Stimulated activated CD8-positive, alpha-beta memory T cell treated with anti-CD3 and anti-CD28 coated beads, Interleukin-4, amount 100 ng/mL, for 48 hours (primary cell): ENCODE results near the gene NME8.
"Not testable (repeated sequence)": the region's sequence is repeated elsewhere in the genome, so short reads cannot be mapped to it uniquely, and the experiment has no call there.

Source experiments
- DNase-seq: peaks from one replicate; pipeline ENCODE4 v3.0.0-alpha.2; 2020

The NME8 gene, protein sequence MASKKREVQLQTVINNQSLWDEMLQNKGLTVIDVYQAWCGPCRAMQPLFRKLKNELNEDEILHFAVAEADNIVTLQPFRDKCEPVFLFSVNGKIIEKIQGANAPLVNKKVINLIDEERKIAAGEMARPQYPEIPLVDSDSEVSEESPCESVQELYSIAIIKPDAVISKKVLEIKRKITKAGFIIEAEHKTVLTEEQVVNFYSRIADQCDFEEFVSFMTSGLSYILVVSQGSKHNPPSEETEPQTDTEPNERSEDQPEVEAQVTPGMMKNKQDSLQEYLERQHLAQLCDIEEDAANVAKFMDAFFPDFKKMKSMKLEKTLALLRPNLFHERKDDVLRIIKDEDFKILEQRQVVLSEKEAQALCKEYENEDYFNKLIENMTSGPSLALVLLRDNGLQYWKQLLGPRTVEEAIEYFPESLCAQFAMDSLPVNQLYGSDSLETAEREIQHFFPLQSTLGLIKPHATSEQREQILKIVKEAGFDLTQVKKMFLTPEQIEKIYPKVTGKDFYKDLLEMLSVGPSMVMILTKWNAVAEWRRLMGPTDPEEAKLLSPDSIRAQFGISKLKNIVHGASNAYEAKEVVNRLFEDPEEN

GRCh38 chr7:37848297-37848696 is at the start of gene NME8:
NME8 (plus strand) TSS chr7:37848597; CDS start chr7:37850267, 1,670 bp downstream.
- DNase-seq: no peak

DNA sequence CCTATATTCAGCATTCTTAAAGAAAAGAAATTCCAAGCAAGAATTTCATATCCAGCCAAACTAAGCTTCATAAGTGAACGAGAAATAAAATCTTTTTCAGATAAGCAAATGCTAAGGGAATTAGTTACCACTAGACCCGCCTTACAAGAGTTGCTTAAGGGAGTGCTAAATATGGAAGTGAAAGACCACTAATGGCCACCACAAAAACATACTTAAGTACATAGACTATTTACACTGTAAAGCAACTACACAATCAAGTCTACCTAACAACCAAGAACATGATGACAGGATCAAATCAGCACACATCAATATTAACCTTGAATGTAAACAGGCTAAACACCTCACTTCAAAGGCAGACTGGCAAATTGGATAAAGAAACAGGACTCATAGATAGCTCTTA is 42.2 kb upstream of the NME8 start:
- no peak for DNase-seq

DNA sequence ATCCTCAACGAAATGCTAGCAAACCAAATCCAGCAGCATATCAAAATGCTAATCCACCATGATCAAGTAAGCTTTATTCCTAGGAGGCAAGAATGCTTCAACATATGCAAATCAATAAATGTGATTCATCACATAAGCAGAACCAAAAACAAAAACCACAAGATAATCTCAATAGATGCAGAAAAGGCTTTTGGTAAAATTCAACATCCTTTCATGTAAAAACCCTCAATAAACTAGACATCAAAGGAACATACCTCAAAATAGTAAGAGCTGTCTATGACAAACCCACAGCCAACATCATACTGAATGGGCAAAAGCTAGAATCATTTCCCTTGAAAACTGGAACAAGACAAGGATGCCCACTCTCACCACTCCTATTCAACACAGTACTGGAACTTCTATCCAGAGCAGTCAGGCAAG is 36.2 kb upstream of the NME8 start:
- not testable (repeated sequence) for DNase-seq

DNA sequence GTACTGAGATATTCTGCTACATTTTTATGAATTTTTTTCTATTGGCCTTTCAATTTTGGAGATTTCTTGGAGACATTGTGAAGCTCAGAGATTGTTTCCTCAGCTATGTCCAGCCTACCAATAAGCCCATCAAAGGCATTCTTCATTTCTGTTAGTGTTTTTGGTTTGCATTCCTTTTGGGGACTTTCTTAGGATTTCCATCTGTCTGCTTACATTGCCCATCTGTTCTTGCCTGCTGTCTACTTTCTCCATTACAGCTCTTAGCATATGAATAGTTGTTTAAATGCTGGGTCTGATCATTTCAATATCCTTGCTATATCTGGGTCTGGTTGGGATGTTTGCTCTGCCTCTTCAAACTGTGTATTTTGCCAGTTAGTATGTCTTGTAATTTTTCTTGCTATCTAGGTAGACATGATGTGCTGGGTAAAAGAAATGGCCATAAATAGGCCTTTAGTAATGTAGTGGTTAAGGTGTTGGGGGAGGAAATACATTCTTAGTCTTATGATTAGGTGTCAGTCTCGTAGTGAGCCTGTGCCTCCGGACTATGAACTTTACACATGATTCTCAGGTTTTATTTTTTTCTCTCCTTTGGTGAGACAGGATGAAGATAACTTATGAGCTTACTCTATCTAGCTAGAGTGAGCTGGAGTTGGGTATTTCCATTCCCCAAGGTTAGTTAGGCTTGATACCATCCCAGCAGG is 32.6 kb upstream of the NME8 start:
- no peak for DNase-seq

DNA sequence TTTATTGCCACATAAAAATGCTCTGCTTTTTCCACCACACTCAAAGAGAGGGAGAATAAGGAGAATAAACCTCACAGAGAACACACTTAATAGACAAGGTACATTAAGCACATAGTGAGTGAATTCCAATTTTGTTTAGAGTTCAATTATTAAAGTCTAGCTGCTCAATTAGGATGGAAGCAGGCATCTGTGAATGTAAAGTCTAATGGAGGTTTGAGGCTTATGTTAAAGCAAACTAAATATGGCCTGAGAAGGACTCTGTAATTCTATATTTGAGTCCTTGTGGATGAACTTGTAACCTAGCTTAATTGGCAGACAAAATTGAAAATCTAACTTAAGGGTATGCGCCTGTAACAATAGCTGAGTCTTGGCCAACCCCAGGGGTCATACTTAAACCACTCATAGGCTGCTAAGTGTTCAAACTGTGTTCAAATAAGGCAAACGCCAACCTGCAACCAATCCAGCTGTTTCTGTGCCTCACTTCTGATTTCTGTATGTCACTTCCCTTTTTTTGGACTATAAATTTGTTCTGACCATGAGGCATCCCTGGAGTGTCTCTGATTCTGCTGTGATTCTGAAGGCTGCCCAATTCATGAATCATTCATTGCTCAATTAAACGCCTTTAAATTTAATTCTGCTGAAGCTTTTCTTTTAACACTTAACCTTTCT is 31.3 kb upstream of the NME8 start:
- DNase-seq: no peak

GRCh38 chr7:37817591-37817960 is 30.8 kb upstream of the NME8 start:
- DNase-seq: no peak

- DNase-seq: no peak
Measured at GRCh38 chr7:37817996-37818720, 30.2 kb upstream of the NME8 start.

- no peak for DNase-seq
Measured at GRCh38 chr7:37820708-37821468, 27.5 kb upstream of the NME8 start.

- DNase-seq: no peak
Measured at GRCh38 chr7:37822946-37823345, 25.5 kb upstream of the NME8 start.

DNA sequence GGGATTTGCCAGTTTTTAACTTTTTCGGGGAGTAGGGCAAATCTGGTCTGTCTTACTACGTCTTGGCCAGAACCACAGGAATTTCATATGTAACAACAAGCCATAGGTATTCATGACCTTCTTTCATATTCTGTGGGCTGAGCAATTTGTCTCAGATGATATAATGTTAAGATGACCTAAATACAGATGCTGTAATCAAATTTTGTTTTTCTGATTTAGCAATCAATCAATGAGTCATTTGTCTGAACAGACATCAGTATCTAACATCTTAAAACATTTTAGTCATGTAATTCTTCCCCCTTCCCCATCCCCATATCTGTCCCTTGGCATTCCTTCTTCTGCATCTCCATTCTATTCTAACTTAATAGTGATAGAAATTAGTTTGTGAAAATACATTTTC is 24.8 kb upstream of the NME8 start:
- no peak for DNase-seq

- DNase-seq: peak; percentile 31
Measured at GRCh38 chr7:37825038-37825437, 23.4 kb upstream of the NME8 start.

GRCh38 chr7:37826825-37827224 is 21.6 kb upstream of the NME8 start:
- no peak for DNase-seq

DNA sequence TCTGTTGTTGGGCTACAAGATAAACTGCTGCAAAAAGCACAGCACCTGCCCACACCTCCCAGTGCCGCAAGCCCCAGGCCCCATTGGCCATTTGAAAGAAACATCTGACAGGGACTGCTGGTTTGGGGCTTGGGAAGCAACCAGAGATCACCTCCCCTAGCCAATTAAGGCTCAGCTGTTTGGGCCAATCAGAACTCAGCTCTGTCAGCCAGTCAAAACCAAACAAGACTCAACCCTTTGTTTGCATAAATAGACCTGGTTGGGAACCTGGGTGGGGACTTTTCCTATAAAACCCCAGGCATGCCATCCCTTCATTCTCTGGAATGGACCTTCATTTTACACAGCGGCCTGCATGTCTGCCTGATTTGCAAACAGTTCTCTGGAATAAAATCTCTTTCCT is 17.2 kb upstream of the NME8 start:
- DNase-seq: no peak

DNA sequence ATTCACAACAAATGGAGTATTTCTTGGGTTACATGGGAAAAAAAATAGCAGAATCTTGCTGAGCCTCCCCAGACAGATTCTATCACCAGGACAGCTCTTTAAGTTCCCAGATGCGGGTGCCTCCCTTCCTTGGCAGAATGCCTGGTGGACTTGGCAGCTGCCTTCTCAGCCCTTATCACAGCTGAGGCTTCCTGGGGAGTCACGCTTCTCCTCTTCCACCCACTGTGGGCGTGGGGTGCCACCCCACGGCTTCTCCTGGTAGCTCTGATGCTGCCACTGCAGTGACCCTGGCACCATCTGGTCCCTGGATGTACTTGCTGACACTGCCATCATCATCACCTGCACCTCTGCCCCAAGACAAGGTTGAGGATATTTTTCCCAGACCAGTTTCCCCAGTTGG is 16.2 kb upstream of the NME8 start:
- DNase-seq: no peak

GRCh38 chr7:37833107-37833817 is 15.1 kb upstream of the NME8 start:
- peak; percentile 49 for DNase-seq

GRCh38 chr7:37833818-37834146 is 14.6 kb upstream of the NME8 start:
- no peak for DNase-seq

DNA sequence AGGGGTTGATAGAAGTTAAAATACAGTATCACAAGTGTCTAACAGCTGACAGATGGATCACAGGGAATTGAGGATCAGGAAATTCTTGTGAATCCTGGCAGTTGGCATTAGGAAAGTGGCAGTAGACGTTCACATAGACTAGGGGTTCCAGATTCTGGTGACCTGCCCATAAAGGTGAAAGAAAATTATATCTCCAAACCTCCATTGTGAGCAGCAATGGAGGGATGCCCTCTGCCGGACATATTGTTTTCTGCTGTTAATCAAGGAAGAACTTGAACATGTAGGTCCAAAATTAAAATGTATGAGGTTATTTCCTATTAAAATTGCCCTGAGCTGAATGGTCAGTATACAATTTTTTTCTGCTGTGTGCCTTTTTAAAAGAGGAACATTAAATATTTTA is 5.1 kb downstream of the NME8 start:
- DNase-seq: no peak

GRCh38 chr7:37882086-37882485 is 33.7 kb downstream of the NME8 start:
- DNase-seq: no peak

GRCh38 chr7:37893359-37893758 is 45.0 kb downstream of the NME8 start:
- DNase-seq: no peak

- no peak for DNase-seq
Measured at GRCh38 chr7:37894671-37895070, 46.3 kb downstream of the NME8 start.

DNA sequence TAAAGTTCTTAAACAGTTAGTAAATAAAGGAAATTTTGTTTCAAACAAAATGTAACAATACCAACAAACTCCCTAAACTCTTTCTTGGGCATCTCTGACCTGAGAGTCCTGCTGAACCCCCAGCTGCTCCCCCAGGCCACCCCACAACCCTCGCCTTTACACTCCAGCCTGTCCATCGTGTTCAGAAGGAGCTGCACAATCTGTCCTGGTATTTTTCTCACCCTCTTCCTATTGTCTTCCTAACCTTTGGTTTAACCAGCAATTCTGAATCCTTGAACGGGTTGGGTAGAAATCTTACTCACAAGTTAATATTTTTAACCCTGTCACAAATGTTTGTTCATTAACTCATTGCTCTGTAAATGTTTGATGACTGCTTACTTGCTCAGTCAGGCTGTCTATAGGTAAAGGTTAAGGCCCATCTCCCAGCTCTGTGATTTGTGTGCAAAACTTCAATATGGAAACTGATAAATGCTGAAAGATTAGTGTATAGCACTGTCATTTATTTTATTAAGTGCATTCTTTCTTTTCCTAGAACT is 51.4 kb downstream of the NME8 start:
- DNase-seq: no peak
